Common myeloid progenitor, CD34-positive (primary cell): ENCODE data around the gene LIMCH1.

Source experiments
- CTCF ChIA-PET: fragments of 350-600 bp; sonication (Branson Sonifier 250); formaldehyde crosslinking; loops from one replicate; lab custom pipeline; 2021; ENCODE audit warnings: antibody characterized with exemption; lab: Charles Lee
- POLR2A ChIA-PET: fragments of 350-600 bp; sonication (Branson Sonifier 250); formaldehyde crosslinking; loops from one replicate; lab custom pipeline; 2021; ENCODE audit warnings: antibody characterized with exemption; lab: Charles Lee
- DNase-seq, 3 donors: peaks; one replicate each; pipeline versions ENCODE4 v3.0.0 to v3.0.0-alpha.2; 2013
- H3K27ac ChIP-seq, 2 experiments: 1 replicate in 1 of 2; 2 replicates in 1 of 2; pipeline ENCODE4 v1.7.0; 2013; ENCODE audit warnings: inconsistent platforms in 2 of 2, low read length in 2 of 2, mild to moderate bottlenecking in 2 of 2, low read depth in 1 of 2, moderate library complexity in 1 of 2; ENCODE audit not compliant: severe bottlenecking in 2 of 2, insufficient read depth in 1 of 2, poor library complexity in 1 of 2
- H3K27me3 ChIP-seq, 5 experiments: replicated peaks in 2 of 5; 1 replicate in 3 of 5; 2 replicates in 2 of 5; pipeline versions ENCODE4 v1.6.1 to v1.7.0; 2013; ENCODE audit warnings: low read length in 4 of 5, mild to moderate bottlenecking in 2 of 5, moderate library complexity in 2 of 5, inconsistent platforms in 1 of 5; ENCODE audit not compliant: insufficient read depth in 5 of 5, control insufficient read depth in 4 of 5
- H3K36me3 ChIP-seq, 4 experiments: 1 replicate in 2 of 4; 2 replicates in 2 of 4; pipeline versions ENCODE4 v1.6.1 to v1.7.0; 2013; ENCODE audit warnings: low read length in 3 of 4, control low read depth in 1 of 4, mild to moderate bottlenecking in 1 of 4; ENCODE audit not compliant: control insufficient read depth in 4 of 4, insufficient read depth in 4 of 4
- H3K4me1 ChIP-seq, 4 experiments: 1 replicate in 3 of 4; 2 replicates in 1 of 4; pipeline versions ENCODE4 v1.6.1 to v1.7.1; 2013; ENCODE audit warnings: low read length in 3 of 4, mild to moderate bottlenecking in 3 of 4, control low read depth in 1 of 4, inconsistent platforms in 1 of 4, moderate library complexity in 1 of 4; ENCODE audit not compliant: control insufficient read depth in 4 of 4, insufficient read depth in 4 of 4; ENCODE audit errors: control extremely low read depth in 1 of 4
- H3K4me3 ChIP-seq, 7 experiments: 1 replicate in 4 of 7; 2 replicates in 3 of 7; pipeline versions ENCODE4 v1.5.1 to v1.7.0; 2013; ENCODE audit warnings: mild to moderate bottlenecking in 7 of 7, low read length in 6 of 7, moderate library complexity in 6 of 7, inconsistent platforms in 2 of 7, low read depth in 2 of 7, control low read depth in 1 of 7; ENCODE audit not compliant: insufficient read depth in 4 of 7, control insufficient read depth in 1 of 7; ENCODE audit errors: extremely low read depth in 1 of 7
- H3K9me3 ChIP-seq, 5 experiments: 1 replicate in 4 of 5; 2 replicates in 1 of 5; pipeline versions ENCODE4 v1.6.1 to v1.7.1; 2013; ENCODE audit warnings: low read length in 4 of 5, mild to moderate bottlenecking in 2 of 5, inconsistent platforms in 1 of 5, low read depth in 1 of 5, moderate library complexity in 1 of 5; ENCODE audit not compliant: control insufficient read depth in 4 of 5, insufficient read depth in 2 of 5; ENCODE audit errors: control extremely low read depth in 1 of 5
- whole genome bisulfite sequencing: methylation state at CpG from one replicate; pipeline ENCODE4 v1.1.5; 2013; ENCODE audit not compliant: insufficient coverage; 5-methylcytosine and 5-hydroxymethylcytosine counted together

The LIMCH1 gene

GRCh38 chr4:41749631-41750039, 211.7 kb downstream of the LIMCH1 start:
- no peak overlapping the region for H3K4me3 ChIP-seq

More at GRCh38 chr4:41749631-41750039, 211.7 kb downstream of the LIMCH1 start:
- CTCF ChIA-PET: no interaction called here
- POLR2A ChIA-PET: no interaction called here
- H3K9me3 ChIP-seq: peaks cover 0 to 14% (median 8%) of the 10 kb centered on the region in 5 experiments
- no peak overlapping the region for H3K27ac ChIP-seq
- no peaks in the 10 kb centered on the region for H3K36me3 ChIP-seq
- 10% methylated on average over 10 of the region's 12 CpGs for WGBS
- peak in 1 of 3 donors; percentile 17 for DNase-seq
- peaks cover 0 to 15% (median 4%) of the 10 kb centered on the region in 4 experiments for H3K4me1 ChIP-seq
- peaks cover 8 to 100% (median 74%) of the 10 kb centered on the region in 5 experiments for H3K27me3 ChIP-seq
